GM12878 (cell line): ENCODE measurements around the gene DNAJB14. TPM values are rescaled to one million over a fixed set of nuclear protein-coding genes. Genes with fewer than 3 reads are reported as not detected.

Source experiments
- ASH2L ChIP-seq: fragments of 300-600, 200-600 bp; sonication (generic); IDR thresholded peaks from 2 replicates; pipeline ENCODE4 v1.6.1; 2017; ENCODE audit warnings: low read depth, mild to moderate bottlenecking, borderline replicate concordance
- BCL11A ChIP-seq: IDR thresholded peaks from 2 replicates; pipeline ENCODE4 v1.6.1; 2011; ENCODE audit warnings: low read depth, low read length
- DPF2 ChIP-seq: fragments of 450-650 bp; IDR thresholded peaks from 2 replicates; pipeline ENCODE4 v1.6.1; 2017; ENCODE audit warnings: mild to moderate bottlenecking
- EGR1 ChIP-seq, 2 experiments: IDR thresholded peaks; 1 replicate in 1 of 2; 2 replicates in 1 of 2; pipeline ENCODE4 v1.6.1; 2011 to 2012; ENCODE audit warnings: low read depth in 2 of 2, low read length in 2 of 2, borderline replicate concordance in 1 of 2, mild to moderate bottlenecking in 1 of 2, moderate library complexity in 1 of 2
- GATAD2B ChIP-seq: fragments of 450-650 bp; conservative IDR thresholded peaks from 2 replicates; pipeline ENCODE4 v1.6.1; 2017; ENCODE audit warnings: low read depth, mild to moderate bottlenecking, moderate library complexity
- HDGF ChIP-seq: fragments of 450-650 bp; IDR thresholded peaks from 2 replicates; pipeline ENCODE4 v1.6.1; 2016; ENCODE audit warnings: antibody characterized with exemption
- JUNB ChIP-seq: IDR thresholded peaks from 2 replicates; pipeline ENCODE4 v1.6.1; 2016; ENCODE audit warnings: antibody characterized with exemption, mild to moderate bottlenecking
- JUND ChIP-seq: IDR thresholded peaks from 2 replicates; pipeline ENCODE4 v1.6.1; 2012; ENCODE audit warnings: low read depth, mild to moderate bottlenecking, low read length, improper control_type of control experiment, moderate library complexity
- KAT2A ChIP-seq: conservative IDR thresholded peaks from 2 replicates; pipeline ENCODE4 v1.6.1; 2011; ENCODE audit warnings: low read depth, low read length; ENCODE audit not compliant: control insufficient read depth
- MTA2 ChIP-seq: fragments of 450-650 bp; IDR thresholded peaks from 2 replicates; pipeline ENCODE4 v1.6.1; 2016; ENCODE audit warnings: low read depth, mild to moderate bottlenecking, moderate library complexity
- NR2F1 ChIP-seq: fragments of 450-650 bp; conservative IDR thresholded peaks from 2 replicates; pipeline ENCODE4 v1.6.1; 2017; ENCODE audit warnings: mild to moderate bottlenecking
- PAX8 ChIP-seq: fragments of 450-650 bp; IDR thresholded peaks from 2 replicates; pipeline ENCODE4 v1.6.1; 2017; ENCODE audit warnings: mild to moderate bottlenecking, moderate library complexity
- RAD21 ChIP-seq: IDR thresholded peaks from 2 replicates; pipeline ENCODE4 v1.6.1; 2011; ENCODE audit warnings: mild to moderate bottlenecking, low read depth, low read length, moderate library complexity; ENCODE audit not compliant: insufficient read depth
- RB1 ChIP-seq: fragments of 450-650 bp; formaldehyde crosslinking; IDR thresholded peaks from 2 replicates; pipeline ENCODE4 v1.6.1; 2017; ENCODE audit warnings: mild to moderate bottlenecking, borderline replicate concordance
- SIX5 ChIP-seq: IDR thresholded peaks from 2 replicates; pipeline ENCODE4 v1.6.1; 2011; ENCODE audit warnings: mild to moderate bottlenecking, low read depth, low read length, moderate library complexity; ENCODE audit not compliant: severe bottlenecking
- SREBF2 ChIP-seq: IDR thresholded peaks from 2 replicates; pipeline ENCODE4 v1.6.1; 2012; ENCODE audit warnings: mild to moderate bottlenecking, low read length
- SUPT20H ChIP-seq: IDR thresholded peaks from 2 replicates; pipeline ENCODE4 v1.6.1; 2011; ENCODE audit warnings: low read depth, mild to moderate bottlenecking, low read length, moderate library complexity, borderline replicate concordance; ENCODE audit not compliant: control insufficient read depth
- TCF12 ChIP-seq: IDR thresholded peaks from 2 replicates; pipeline ENCODE4 v1.6.1; 2011; ENCODE audit warnings: low read depth, mild to moderate bottlenecking, low read length
- ZBED1 ChIP-seq: IDR thresholded peaks from 2 replicates; pipeline ENCODE4 v1.6.1; 2016; ENCODE audit warnings: borderline replicate concordance
- ZNF622 ChIP-seq: fragments of 450-650 bp; IDR thresholded peaks from 2 replicates; pipeline ENCODE4 v1.6.1; 2017; ENCODE audit warnings: mild to moderate bottlenecking, inconsistent platforms
- ZSCAN29 ChIP-seq: fragments of 450-650 bp; IDR thresholded peaks from 2 replicates; pipeline ENCODE4 v1.6.1; 2017; ENCODE audit warnings: mild to moderate bottlenecking, moderate library complexity
- polyA plus RNA-seq, 11 experiments: library from polyadenylated mRNA; depleted of rRNA in 4 of 11; unstranded in 6 of 11; stranded (reverse) in 5 of 11; fragments of >200 nt; fragmentation: Nextera tagmentation in 4 of 11; fragmentation: Illumina TruSeq in 1 of 11; extraction: Ambion mirVana in 4 of 11; extraction: Trizol in 1 of 11; gene quantifications; 1 replicate in 1 of 11; 2 replicates in 10 of 11; pipeline versions ENCODE4 v1.2.1 to v1.2.3, GENCODE V29; 2011 to 2016; ENCODE audit warnings: inconsistent platforms in 2 of 11, missing spikeins in 2 of 11, low read depth in 1 of 11
- total RNA-seq, 4 experiments: library from RNA; depleted of rRNA in 3 of 4; stranded (reverse); fragments of >200 nt in 3 of 4; fragmentation: Illumina TruSeq in 1 of 4; extraction: Trizol in 1 of 4; gene quantifications; 2 replicates each; pipeline versions ENCODE4 v1.2.1 to v1.2.3, GENCODE V29; 2013 to 2021
- TF ChIP-seq, protein P1 (sequence below): IDR thresholded peaks from 2 replicates; pipeline ENCODE4 v1.6.1; 2011; ENCODE audit warnings: mild to moderate bottlenecking, low read depth, low read length, moderate library complexity; ENCODE audit not compliant: insufficient replicate concordance
- TF ChIP-seq, protein P2 (sequence below): fragments of 450-650 bp; IDR thresholded peaks from 2 replicates; pipeline ENCODE4 v1.6.1; 2018; ENCODE audit warnings: mild to moderate bottlenecking, low read depth, moderate library complexity; ENCODE audit not compliant: partially characterized antibody
- TF ChIP-seq, protein P3 (sequence below): fragments of 450-650 bp; IDR thresholded peaks from 2 replicates; pipeline ENCODE4 v1.6.1; 2014; ENCODE audit warnings: mild to moderate bottlenecking
- TF ChIP-seq, protein P4 (sequence below): fragments of 450-650 bp; IDR thresholded peaks from 2 replicates; pipeline ENCODE4 v1.6.1; 2017; ENCODE audit warnings: mild to moderate bottlenecking

DNAJB14 gene
- total and polyA plus RNA-seq, 10 of the 15 experiments (the other 5 are each of a cell fraction or from before 2014, with no cell fraction given) = 9.5 to 49.2 (median 27.8) TPM

DNA sequence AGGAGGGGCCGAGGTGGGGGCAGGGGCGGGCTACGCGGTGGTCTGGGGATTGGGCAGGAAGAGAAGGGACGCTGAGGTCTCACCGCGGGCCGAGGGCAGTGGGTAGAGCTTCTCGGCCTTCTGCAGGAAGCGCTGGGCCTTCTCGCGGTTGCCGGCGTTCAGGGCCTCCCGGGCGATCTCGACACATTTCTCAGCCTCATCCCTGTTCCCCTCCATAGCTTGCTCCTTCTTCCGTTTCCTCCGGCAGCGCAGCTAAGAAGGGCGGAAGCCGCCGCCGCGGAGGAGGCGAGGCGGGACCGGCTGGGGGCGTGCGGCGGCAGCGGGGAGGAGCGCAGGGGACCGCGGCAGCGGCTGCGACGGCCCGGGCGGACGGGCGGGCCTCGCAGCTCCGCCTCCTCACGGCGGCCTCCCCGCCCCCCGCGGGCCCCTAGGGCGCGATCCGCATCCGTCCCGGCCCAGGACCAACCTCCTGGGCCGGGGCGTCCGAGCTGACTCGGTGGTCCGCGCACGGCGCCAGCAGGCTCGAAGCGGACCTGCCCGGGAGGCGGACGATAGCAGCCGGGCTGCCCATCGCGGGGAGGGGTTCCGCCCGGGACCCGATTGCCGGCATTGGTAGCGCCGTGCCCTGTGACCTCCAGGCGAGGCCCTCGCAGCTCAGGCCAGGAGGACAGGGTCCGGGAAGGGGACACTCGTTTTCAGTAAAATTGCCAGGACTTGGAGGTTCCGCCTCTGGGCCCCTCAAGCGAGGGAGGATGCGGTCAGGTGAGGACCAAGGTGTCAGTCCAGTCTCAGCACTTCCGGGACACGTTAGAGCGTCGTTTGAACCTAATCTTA lies at the start of gene DNAJB14 (continued):
- 0 out of 2 replicates have a peak, but pooled peaks have one; percentile 44 for TF ChIP-seq ASH2L
- TF ChIP-seq RB1 = peak; percentile 84; the same call in 1 of the 2 replicates
- TF ChIP-seq KAT2A = no peak
- TF ChIP-seq EGR1 (IDR thresholded peaks at IDR 0.05; ENCODE audit: borderline replicate concordance in 1 of 2, low read depth in 2 of 2, low read length in 2 of 2) = peak in 1 of 2 experiments; percentile 62; a peak in 2 of 3 replicates
- TF ChIP-seq, protein P1, sequence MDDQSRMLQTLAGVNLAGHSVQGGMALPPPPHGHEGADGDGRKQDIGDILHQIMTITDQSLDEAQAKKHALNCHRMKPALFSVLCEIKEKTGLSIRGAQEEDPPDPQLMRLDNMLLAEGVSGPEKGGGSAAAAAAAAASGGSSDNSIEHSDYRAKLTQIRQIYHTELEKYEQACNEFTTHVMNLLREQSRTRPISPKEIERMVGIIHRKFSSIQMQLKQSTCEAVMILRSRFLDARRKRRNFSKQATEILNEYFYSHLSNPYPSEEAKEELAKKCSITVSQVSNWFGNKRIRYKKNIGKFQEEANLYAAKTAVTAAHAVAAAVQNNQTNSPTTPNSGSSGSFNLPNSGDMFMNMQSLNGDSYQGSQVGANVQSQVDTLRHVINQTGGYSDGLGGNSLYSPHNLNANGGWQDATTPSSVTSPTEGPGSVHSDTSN = peak; percentile 10
- TF ChIP-seq ZBED1 = peak; percentile 81
- peak; percentile 96 for TF ChIP-seq GATAD2B
- peak; percentile 85; the same call in 1 of the 2 replicates for TF ChIP-seq DPF2
- TF ChIP-seq HDGF = peak; percentile 26; the same call in 1 of the 2 replicates
- 0 out of 2 replicates have a peak, but pooled peaks have one; percentile 3 for TF ChIP-seq TCF12
- TF ChIP-seq ZSCAN29 = peak; percentile 9; the same call in 1 of the 2 replicates
- TF ChIP-seq RAD21 = no peak
- no peak for TF ChIP-seq SREBF2
- no peak for TF ChIP-seq JUND
- TF ChIP-seq, protein P2, sequence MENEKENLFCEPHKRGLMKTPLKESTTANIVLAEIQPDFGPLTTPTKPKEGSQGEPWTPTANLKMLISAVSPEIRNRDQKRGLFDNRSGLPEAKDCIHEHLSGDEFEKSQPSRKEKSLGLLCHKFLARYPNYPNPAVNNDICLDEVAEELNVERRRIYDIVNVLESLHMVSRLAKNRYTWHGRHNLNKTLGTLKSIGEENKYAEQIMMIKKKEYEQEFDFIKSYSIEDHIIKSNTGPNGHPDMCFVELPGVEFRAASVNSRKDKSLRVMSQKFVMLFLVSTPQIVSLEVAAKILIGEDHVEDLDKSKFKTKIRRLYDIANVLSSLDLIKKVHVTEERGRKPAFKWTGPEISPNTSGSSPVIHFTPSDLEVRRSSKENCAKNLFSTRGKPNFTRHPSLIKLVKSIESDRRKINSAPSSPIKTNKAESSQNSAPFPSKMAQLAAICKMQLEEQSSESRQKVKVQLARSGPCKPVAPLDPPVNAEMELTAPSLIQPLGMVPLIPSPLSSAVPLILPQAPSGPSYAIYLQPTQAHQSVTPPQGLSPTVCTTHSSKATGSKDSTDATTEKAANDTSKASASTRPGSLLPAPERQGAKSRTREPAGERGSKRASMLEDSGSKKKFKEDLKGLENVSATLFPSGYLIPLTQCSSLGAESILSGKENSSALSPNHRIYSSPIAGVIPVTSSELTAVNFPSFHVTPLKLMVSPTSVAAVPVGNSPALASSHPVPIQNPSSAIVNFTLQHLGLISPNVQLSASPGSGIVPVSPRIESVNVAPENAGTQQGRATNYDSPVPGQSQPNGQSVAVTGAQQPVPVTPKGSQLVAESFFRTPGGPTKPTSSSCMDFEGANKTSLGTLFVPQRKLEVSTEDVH = no peak
- TF ChIP-seq JUNB = no peak
- no peak for TF ChIP-seq PAX8
- peak; percentile 95 for TF ChIP-seq NR2F1
- TF ChIP-seq, protein P3, sequence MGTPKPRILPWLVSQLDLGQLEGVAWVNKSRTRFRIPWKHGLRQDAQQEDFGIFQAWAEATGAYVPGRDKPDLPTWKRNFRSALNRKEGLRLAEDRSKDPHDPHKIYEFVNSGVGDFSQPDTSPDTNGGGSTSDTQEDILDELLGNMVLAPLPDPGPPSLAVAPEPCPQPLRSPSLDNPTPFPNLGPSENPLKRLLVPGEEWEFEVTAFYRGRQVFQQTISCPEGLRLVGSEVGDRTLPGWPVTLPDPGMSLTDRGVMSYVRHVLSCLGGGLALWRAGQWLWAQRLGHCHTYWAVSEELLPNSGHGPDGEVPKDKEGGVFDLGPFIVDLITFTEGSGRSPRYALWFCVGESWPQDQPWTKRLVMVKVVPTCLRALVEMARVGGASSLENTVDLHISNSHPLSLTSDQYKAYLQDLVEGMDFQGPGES = no peak
- no peak for TF ChIP-seq SUPT20H
- TF ChIP-seq BCL11A = peak; percentile 5; the same call in 1 of the 2 replicates
- TF ChIP-seq SIX5 = no peak
- TF ChIP-seq, protein P4, sequence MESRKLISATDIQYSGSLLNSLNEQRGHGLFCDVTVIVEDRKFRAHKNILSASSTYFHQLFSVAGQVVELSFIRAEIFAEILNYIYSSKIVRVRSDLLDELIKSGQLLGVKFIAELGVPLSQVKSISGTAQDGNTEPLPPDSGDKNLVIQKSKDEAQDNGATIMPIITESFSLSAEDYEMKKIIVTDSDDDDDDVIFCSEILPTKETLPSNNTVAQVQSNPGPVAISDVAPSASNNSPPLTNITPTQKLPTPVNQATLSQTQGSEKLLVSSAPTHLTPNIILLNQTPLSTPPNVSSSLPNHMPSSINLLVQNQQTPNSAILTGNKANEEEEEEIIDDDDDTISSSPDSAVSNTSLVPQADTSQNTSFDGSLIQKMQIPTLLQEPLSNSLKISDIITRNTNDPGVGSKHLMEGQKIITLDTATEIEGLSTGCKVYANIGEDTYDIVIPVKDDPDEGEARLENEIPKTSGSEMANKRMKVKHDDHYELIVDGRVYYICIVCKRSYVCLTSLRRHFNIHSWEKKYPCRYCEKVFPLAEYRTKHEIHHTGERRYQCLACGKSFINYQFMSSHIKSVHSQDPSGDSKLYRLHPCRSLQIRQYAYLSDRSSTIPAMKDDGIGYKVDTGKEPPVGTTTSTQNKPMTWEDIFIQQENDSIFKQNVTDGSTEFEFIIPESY = no peak
- no peak for TF ChIP-seq ZNF622
- TF ChIP-seq MTA2 = no peak
